ENCODE measurements around the gene GNPDA1. TPM values are rescaled to one million over a fixed set of nuclear protein-coding genes. Genes with fewer than 3 reads are reported as not detected.

GNPDA1 gene
- polyA plus RNA-seq, 3 donors, result 14.6 to 47.6 (median 24.3) TPM

GRCh38 chr5:142011572-142012185 is 1.1 kb downstream of the GNPDA1 start:
- intact Hi-C loops (cut with micrococcal nuclease), result loop anchor here in 1 of 2 donors (10.0 kb wide), 1 partner anchor 213 kb away; no protein-coding TSS in a partner anchor
- Histone ChIP-seq H3K36me3 (replicated peaks in 1 of 2; ENCODE audit: control insufficient read depth in 1 of 2, insufficient read depth in 2 of 2, low read length in 2 of 2) (peaks cover 0 to 15% of the 10 kb centered on the region in 2 donors), H3K4me1 (ENCODE audit: control insufficient read depth in 1 of 2, insufficient read depth in 2 of 2, low read length in 2 of 2) (peaks cover 45 to 56% of the 10 kb centered on the region in 2 donors), H2AFZ (ENCODE audit: insufficient read depth, low read depth, low read length, poor library complexity, severe bottlenecking) (peak overlapping the region; percentile 95), H3K4me2 (replicated peaks; ENCODE audit: extremely low read depth, low read length, poor library complexity, severe bottlenecking) (peak overlapping the region; percentile 83), H3K9ac (ENCODE audit: insufficient read depth, low read length, poor library complexity, severe bottlenecking) (no peak overlapping the region), H3K79me2 (ENCODE audit: insufficient read depth, low read length) (no peaks in the 10 kb centered on the region), H3K27me3 (ENCODE audit: control insufficient read depth in 2 of 2, insufficient read depth in 2 of 2, low read length in 2 of 2) (no peaks in the 10 kb centered on the region), H3K27ac (ENCODE audit: low read depth in 1 of 2, low read length in 2 of 2) (no peak overlapping the region), H3K4me3 (replicated peaks in 1 of 3; ENCODE audit: low read depth in 2 of 3, low read length in 3 of 3) (peak overlapping the region in 1 of 3 experiments; percentile 80), H4K20me1 (ENCODE audit: insufficient read depth, low read length) (no peaks in the 10 kb centered on the region), H3K9me3 (replicated peaks in 1 of 2; ENCODE audit: control insufficient read depth in 1 of 2, insufficient read depth in 1 of 2, low read length in 2 of 2) (no peaks in the 10 kb centered on the region)
- Mint-ChIP-seq H3K9me3 (peaks cover 0 to 3% (median 0%) of the 10 kb centered on the region in 7 donors), H3K27me3 (ENCODE audit: low read depth in 3 of 3) (peaks cover 0 to 2% (median 0%) of the 10 kb centered on the region in 3 donors), H3K4me1 (peaks cover 57% of the 10 kb centered on the region), H3K36me3 (peaks cover 26% of the 10 kb centered on the region in 2 donors), H3K27ac (peak overlapping the region in 4 of 7 donors; percentile 30 to 94 (median 73)), H3K4me3 (peak overlapping the region; percentile 79 to 91)
- 82% methylated on average over 2 of the region's 9 CpGs for WGBS (ENCODE audit: insufficient coverage)
- no peak for DNase-seq
- no peak for TF ChIP-seq CTCF (IDR thresholded peaks at IDR 0.05)

- TF ChIP-seq CTCF (IDR thresholded peaks at IDR 0.05), result no peak
- Mint-ChIP-seq H3K9me3 (peaks cover 0 to 3% (median 0%) of the 10 kb centered on the region in 7 donors), H3K4me3 (no peak overlapping the region), H3K4me1 (peaks cover 43% of the 10 kb centered on the region), H3K36me3 (peaks cover 41 to 44% of the 10 kb centered on the region in 2 donors), H3K27ac (no peak overlapping the region), H3K27me3 (ENCODE audit: low read depth in 3 of 3) (no peaks in the 10 kb centered on the region)
- Histone ChIP-seq H4K20me1 (ENCODE audit: insufficient read depth, low read length) (no peaks in the 10 kb centered on the region), H3K79me2 (ENCODE audit: insufficient read depth, low read length) (no peaks in the 10 kb centered on the region), H3K9ac (ENCODE audit: insufficient read depth, low read length, poor library complexity, severe bottlenecking) (no peak overlapping the region), H3K27me3 (ENCODE audit: control insufficient read depth in 2 of 2, insufficient read depth in 2 of 2, low read length in 2 of 2) (no peaks in the 10 kb centered on the region), H3K36me3 (replicated peaks in 1 of 2; ENCODE audit: control insufficient read depth in 1 of 2, insufficient read depth in 2 of 2, low read length in 2 of 2) (peaks cover 10 to 31% of the 10 kb centered on the region in 2 donors), H3K4me1 (ENCODE audit: control insufficient read depth in 1 of 2, insufficient read depth in 2 of 2, low read length in 2 of 2) (peaks cover 31 to 42% of the 10 kb centered on the region in 2 donors), H2AFZ (ENCODE audit: insufficient read depth, low read depth, low read length, poor library complexity, severe bottlenecking) (no peak overlapping the region), H3K27ac (ENCODE audit: low read depth in 1 of 2, low read length in 2 of 2) (no peak overlapping the region), H3K4me3 (replicated peaks in 1 of 3; ENCODE audit: low read depth in 2 of 3, low read length in 3 of 3) (no peak overlapping the region), H3K4me2 (replicated peaks; ENCODE audit: extremely low read depth, low read length, poor library complexity, severe bottlenecking) (no peak overlapping the region), H3K9me3 (replicated peaks in 1 of 2; ENCODE audit: control insufficient read depth in 1 of 2, insufficient read depth in 1 of 2, low read length in 2 of 2) (no peaks in the 10 kb centered on the region)
- WGBS (ENCODE audit: insufficient coverage), result 87% methylated on average over 3 of the region's 4 CpGs
- DNase-seq, result no peak
- intact Hi-C loops (cut with micrococcal nuclease), result loop anchor here in 1 of 2 donors (5.0 to 10.0 kb wide), 2 partner anchors 122 to 215 kb away; no protein-coding TSS in a partner anchor
Measured at GRCh38 chr5:142009886-142010285, 2.9 kb downstream of the GNPDA1 start.
